Measurements from ENCODE around the gene PMEL. TPM values are rescaled to one million over a fixed set of nuclear protein-coding genes. Genes with fewer than 3 reads are reported as not detected.
A peak's percentile ranks its signal among the peaks of the same experiment; 100 is the strongest.

PMEL gene
- total RNA-seq, 1 donor from 2014 or later: 1.0 TPM

DNA sequence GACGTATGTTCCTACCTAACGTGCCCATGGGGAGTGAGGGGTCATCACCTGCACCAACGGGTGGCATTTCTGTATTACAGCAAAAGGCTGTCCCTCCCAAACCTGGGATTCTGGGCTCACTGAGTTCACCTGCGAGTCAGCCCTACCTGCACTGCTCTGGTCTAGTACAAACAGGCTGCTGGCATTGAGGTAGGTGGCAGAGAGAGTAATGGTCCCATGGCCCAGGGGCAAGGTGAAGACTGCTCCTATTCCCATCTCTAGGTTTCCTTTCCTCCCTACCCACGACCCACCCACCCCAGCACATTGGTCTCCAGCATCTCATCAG is 31.7 kb upstream of the PMEL start:
- Mint-ChIP-seq H3K4me1 (ENCODE audit: unreplicated experiment) (peaks cover 18% of the 10 kb centered on the region), H3K4me3 (ENCODE audit: unreplicated experiment) (peak overlapping the region; percentile 95), H3K27me3 (ENCODE audit: unreplicated experiment) (no peaks in the 10 kb centered on the region), H3K36me3 (ENCODE audit: unreplicated experiment) (peaks cover 21% of the 10 kb centered on the region), H3K9me3 (ENCODE audit: unreplicated experiment) (no peaks in the 10 kb centered on the region), H3K27ac (ENCODE audit: unreplicated experiment) (peak overlapping the region; percentile 87)
- TF ChIP-seq, protein P1, sequence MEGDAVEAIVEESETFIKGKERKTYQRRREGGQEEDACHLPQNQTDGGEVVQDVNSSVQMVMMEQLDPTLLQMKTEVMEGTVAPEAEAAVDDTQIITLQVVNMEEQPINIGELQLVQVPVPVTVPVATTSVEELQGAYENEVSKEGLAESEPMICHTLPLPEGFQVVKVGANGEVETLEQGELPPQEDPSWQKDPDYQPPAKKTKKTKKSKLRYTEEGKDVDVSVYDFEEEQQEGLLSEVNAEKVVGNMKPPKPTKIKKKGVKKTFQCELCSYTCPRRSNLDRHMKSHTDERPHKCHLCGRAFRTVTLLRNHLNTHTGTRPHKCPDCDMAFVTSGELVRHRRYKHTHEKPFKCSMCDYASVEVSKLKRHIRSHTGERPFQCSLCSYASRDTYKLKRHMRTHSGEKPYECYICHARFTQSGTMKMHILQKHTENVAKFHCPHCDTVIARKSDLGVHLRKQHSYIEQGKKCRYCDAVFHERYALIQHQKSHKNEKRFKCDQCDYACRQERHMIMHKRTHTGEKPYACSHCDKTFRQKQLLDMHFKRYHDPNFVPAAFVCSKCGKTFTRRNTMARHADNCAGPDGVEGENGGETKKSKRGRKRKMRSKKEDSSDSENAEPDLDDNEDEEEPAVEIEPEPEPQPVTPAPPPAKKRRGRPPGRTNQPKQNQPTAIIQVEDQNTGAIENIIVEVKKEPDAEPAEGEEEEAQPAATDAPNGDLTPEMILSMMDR (IDR thresholded peaks at IDR 0.05): no peak
- DNase-seq (ENCODE audit: extremely low spot score, unreplicated experiment): no peak

DNA sequence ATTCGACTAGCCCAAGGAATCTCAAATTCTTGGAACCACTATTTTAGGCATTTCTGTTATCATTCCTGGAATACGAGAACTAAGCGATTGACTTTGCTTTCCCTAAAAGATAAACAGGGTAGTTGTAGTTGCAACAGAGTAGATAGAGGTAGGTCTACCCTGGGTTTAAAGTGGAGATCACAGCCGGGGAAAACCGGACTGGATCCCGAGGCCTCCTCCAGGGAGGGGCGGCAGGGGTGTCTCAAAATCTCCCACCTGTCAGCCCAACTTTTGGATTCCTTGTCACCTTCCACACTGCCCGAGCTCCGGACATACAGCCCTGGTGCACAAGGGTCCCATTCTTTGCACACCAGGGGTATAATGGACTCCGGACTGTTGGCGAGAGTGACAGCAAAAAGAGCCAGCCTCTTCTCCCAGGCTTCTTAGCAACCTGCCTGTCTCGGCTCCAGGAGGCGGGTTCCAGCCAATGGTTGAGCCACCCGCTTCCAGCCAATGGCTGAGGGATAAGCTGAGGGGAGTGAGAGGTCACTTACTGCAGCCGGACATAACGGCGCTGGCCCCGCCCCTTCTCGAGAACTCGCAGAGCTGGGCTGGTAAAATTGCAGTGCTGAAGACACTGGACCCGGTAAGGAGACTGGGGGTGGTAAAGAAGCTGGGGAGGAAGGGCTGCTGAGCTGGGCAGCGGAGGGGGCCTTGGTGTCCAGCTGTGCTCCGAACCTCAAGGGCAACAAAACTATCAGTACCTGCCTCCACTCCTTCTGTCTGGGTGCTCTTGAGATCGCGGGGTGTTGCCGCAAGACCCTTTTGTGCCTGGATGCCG is 31.1 kb upstream of the PMEL start, which contains the start of gene SUOX:
SUOX (plus strand) TSS at position 562 of the 820 bp plus-strand sequence. CDS start 4,946 bp downstream, outside the sequence.
- TF ChIP-seq, protein P1 (IDR thresholded peaks at IDR 0.05): no peak
- H3K4me3 Mint-ChIP-seq (ENCODE audit: unreplicated experiment): peak within 1 kb of the TSS; percentile 95
- H3K4me1 Mint-ChIP-seq (ENCODE audit: unreplicated experiment): peaks cover 18% of the 10 kb centered on the region
- H3K27ac Mint-ChIP-seq (ENCODE audit: unreplicated experiment): peak within 1 kb of the TSS; percentile 87
- H3K36me3 Mint-ChIP-seq (ENCODE audit: unreplicated experiment): peaks cover 23% of the 10 kb centered on the region
- no peaks in the 10 kb centered on the region for H3K9me3 Mint-ChIP-seq (ENCODE audit: unreplicated experiment)
- no peaks in the 10 kb centered on the region for H3K27me3 Mint-ChIP-seq (ENCODE audit: unreplicated experiment)
- DNase-seq (ENCODE audit: extremely low spot score, unreplicated experiment): peak; percentile 97

DNA sequence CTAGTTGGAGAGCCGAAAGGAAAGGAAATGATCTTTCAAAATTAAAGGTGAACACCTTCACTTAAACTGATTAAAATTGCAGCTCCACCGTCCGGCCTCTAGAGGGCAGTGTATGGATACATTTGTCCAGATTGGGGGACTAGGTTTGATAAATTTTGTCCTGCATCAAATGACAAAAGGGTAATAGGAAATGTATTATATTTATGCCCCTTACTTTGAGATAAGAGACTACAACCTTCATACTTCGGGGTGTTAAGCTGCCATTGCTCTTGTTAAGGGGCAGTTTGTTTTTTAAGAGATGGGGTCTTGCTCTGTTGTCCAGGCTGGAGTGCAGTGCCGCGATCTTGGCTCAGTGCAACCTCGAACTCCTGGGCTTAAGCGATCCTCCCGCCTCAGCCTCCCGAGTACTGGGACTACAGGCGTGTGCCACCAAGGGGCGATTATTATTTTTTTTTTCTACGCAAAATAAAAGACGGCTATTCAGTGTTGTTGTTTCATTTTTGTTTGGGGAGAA is 30.4 kb upstream of the PMEL start:
- Mint-ChIP-seq H3K27me3 (ENCODE audit: unreplicated experiment) (no peaks in the 10 kb centered on the region), H3K27ac (ENCODE audit: unreplicated experiment) (peak overlapping the region; percentile 87), H3K4me1 (ENCODE audit: unreplicated experiment) (peaks cover 16% of the 10 kb centered on the region), H3K9me3 (ENCODE audit: unreplicated experiment) (no peaks in the 10 kb centered on the region), H3K36me3 (ENCODE audit: unreplicated experiment) (peaks cover 24% of the 10 kb centered on the region), H3K4me3 (ENCODE audit: unreplicated experiment) (peak overlapping the region; percentile 95)
- no peak for DNase-seq (ENCODE audit: extremely low spot score, unreplicated experiment)
- TF ChIP-seq, protein P1 (IDR thresholded peaks at IDR 0.05): peak; percentile 81

DNA sequence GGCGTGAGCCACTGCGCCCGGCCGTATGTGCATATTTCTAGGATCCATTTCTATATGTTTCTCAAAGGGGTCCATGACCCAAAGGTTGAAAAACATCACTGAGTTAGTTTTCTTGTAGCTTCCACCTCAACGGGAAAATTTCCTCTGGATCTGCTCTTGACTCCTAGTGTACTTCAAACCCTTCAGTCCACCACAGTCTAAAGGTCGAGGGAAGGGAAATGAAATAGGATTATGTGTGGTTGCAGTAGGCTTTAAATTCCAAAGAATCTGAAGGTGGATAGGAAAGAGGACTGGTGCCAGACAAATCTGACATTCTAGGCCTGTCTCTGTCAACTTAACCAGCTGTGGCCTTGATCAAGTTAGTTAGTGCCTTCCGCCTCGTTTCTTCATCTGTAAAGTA is 29.5 kb upstream of the PMEL start:
- no peak for DNase-seq (ENCODE audit: extremely low spot score, unreplicated experiment)
- no peaks in the 10 kb centered on the region for H3K9me3 Mint-ChIP-seq (ENCODE audit: unreplicated experiment)
- H3K36me3 Mint-ChIP-seq (ENCODE audit: unreplicated experiment): peaks cover 33% of the 10 kb centered on the region
- H3K27ac Mint-ChIP-seq (ENCODE audit: unreplicated experiment): no peak overlapping the region
- H3K27me3 Mint-ChIP-seq (ENCODE audit: unreplicated experiment): no peaks in the 10 kb centered on the region
- H3K4me3 Mint-ChIP-seq (ENCODE audit: unreplicated experiment): no peak overlapping the region
- TF ChIP-seq, protein P1 (IDR thresholded peaks at IDR 0.05): no peak
- H3K4me1 Mint-ChIP-seq (ENCODE audit: unreplicated experiment): peaks cover 15% of the 10 kb centered on the region

DNA sequence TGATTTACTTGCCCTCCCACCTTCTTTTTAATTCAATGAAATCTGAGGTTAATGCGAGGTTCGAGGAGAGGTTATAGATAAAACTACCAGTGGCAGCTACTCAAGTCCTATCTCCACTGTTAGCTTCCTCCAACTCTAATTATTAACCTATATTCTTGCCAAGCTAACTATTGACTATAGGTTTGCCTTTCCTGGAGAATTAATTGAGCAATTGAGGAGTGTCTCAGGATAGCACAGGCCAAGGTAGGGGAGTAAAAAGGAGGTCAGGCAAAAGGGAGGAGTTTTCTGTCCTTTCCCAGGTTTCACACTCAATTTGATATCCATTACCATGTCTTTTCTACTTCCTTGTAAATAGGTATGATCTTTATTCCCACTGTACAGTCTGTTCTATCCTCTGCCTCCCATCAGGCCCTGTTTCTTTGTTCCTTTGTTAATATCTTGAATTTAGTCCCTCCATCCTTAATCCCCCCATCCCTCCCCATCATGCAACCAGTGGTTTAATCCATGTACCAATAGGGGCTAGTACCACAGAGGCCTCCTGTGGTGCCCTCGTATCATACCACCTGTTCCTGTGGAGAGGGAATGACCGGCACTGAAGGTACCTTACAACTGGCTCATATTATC is 27.5 kb upstream of the PMEL start:
- DNase-seq (ENCODE audit: extremely low spot score, unreplicated experiment): no peak
- Mint-ChIP-seq H3K4me3 (ENCODE audit: unreplicated experiment) (no peak overlapping the region), H3K27me3 (ENCODE audit: unreplicated experiment) (no peaks in the 10 kb centered on the region), H3K27ac (ENCODE audit: unreplicated experiment) (no peak overlapping the region), H3K9me3 (ENCODE audit: unreplicated experiment) (no peaks in the 10 kb centered on the region), H3K36me3 (ENCODE audit: unreplicated experiment) (peaks cover 42% of the 10 kb centered on the region), H3K4me1 (ENCODE audit: unreplicated experiment) (peaks cover 15% of the 10 kb centered on the region)
- TF ChIP-seq, protein P1 (IDR thresholded peaks at IDR 0.05): no peak
